Naive thymus-derived CD4-positive, alpha-beta T cell (primary cell): Measurements from ENCODE around the gene PEBP1. TPM values are rescaled to one million over a fixed set of nuclear protein-coding genes. Genes with fewer than 3 reads are reported as not detected.

Source experiments
- ATAC-seq: fragments of 150-1000 bp; cut with Tn5 transposase; 2 replicates; pipeline ENCODE4 v1.10.0; 2021; ENCODE audit warnings: mild to moderate bottlenecking, moderate library complexity
- CTCF ChIA-PET: fragments of 350-600 bp; sonication (Branson Sonifier 250); formaldehyde crosslinking; loops from one replicate; lab custom pipeline; 2021; ENCODE audit warnings: antibody characterized with exemption; lab: Charles Lee
- POLR2A ChIA-PET: fragments of 350-600 bp; sonication (Branson Sonifier 250); formaldehyde crosslinking; loops from one replicate; lab custom pipeline; 2021; ENCODE audit warnings: antibody characterized with exemption, inconsistent platforms; lab: Charles Lee
- DNase-seq, 9 donors: peaks; one replicate each; pipeline versions ENCODE4 v3.0.0 to v3.0.0-alpha.2; 2020 to 2022; ENCODE audit warnings: mixed read lengths in 1 of 9
- H3K27ac ChIP-seq: one replicate; pipeline ENCODE4 v1.7.0; 2013; ENCODE audit warnings: mild to moderate bottlenecking, low read depth, low read length, moderate library complexity
- H3K27me3 ChIP-seq, 2 donors: one replicate each; pipeline ENCODE4 v1.7.0; 2013; ENCODE audit warnings: low read length in 2 of 2, mild to moderate bottlenecking in 2 of 2, moderate library complexity in 2 of 2; ENCODE audit not compliant: control insufficient read depth in 2 of 2, insufficient read depth in 2 of 2
- H3K36me3 ChIP-seq, 3 experiments: 1 replicate in 2 of 3; 2 replicates in 1 of 3; pipeline ENCODE4 v1.7.0; 2013; ENCODE audit warnings: low read length in 3 of 3, mild to moderate bottlenecking in 3 of 3, moderate library complexity in 1 of 3; ENCODE audit not compliant: insufficient read depth in 3 of 3, control insufficient read depth in 2 of 3
- H3K4me1 ChIP-seq, 2 donors: one replicate each; pipeline ENCODE4 v1.7.0; 2013; ENCODE audit warnings: low read length in 2 of 2, mild to moderate bottlenecking in 2 of 2, moderate library complexity in 1 of 2; ENCODE audit not compliant: control insufficient read depth in 2 of 2, insufficient read depth in 2 of 2
- H3K4me3 ChIP-seq: 2 replicates; pipeline ENCODE4 v1.7.0; 2013; ENCODE audit warnings: mild to moderate bottlenecking, low read length
- H3K9me3 ChIP-seq, 3 experiments: 1 replicate in 2 of 3; 2 replicates in 1 of 3; pipeline ENCODE4 v1.7.0; 2013; ENCODE audit warnings: low read length in 3 of 3; ENCODE audit not compliant: control insufficient read depth in 2 of 3
- H3K27ac Mint-ChIP-seq, 9 donors: one replicate each; pipeline ENCODE4 v1.8.0; 2020 to 2022; ENCODE audit warnings: mixed read lengths in 9 of 9, mild to moderate bottlenecking in 8 of 9, moderate library complexity in 5 of 9, inconsistent platforms in 2 of 9
- H3K27me3 Mint-ChIP-seq, 5 donors: one replicate each; pipeline ENCODE4 v1.8.0; 2021 to 2022; ENCODE audit warnings: mixed read lengths in 5 of 5, mild to moderate bottlenecking in 1 of 5
- H3K36me3 Mint-ChIP-seq, 5 donors: one replicate each; pipeline ENCODE4 v1.8.0; 2020 to 2022; ENCODE audit warnings: mixed read lengths in 5 of 5, mild to moderate bottlenecking in 3 of 5, inconsistent platforms in 1 of 5
- H3K4me1 Mint-ChIP-seq, 7 donors: one replicate each; pipeline ENCODE4 v1.8.0; 2020 to 2022; ENCODE audit warnings: mixed read lengths in 7 of 7, mild to moderate bottlenecking in 3 of 7, inconsistent platforms in 1 of 7
- H3K4me3 Mint-ChIP-seq, 10 donors: one replicate each; pipeline ENCODE4 v1.8.0; 2020 to 2022; ENCODE audit warnings: mild to moderate bottlenecking in 10 of 10, mixed read lengths in 10 of 10, moderate library complexity in 6 of 10, inconsistent platforms in 2 of 10
- H3K9me3 Mint-ChIP-seq, 11 donors: one replicate each; pipeline ENCODE4 v1.8.0; 2020 to 2022; ENCODE audit warnings: mixed read lengths in 11 of 11, mild to moderate bottlenecking in 4 of 11, inconsistent platforms in 1 of 11, moderate library complexity in 1 of 11
- intact Hi-C, 2 donors: fragments of 100-400 bp; cut with micrococcal nuclease; formaldehyde crosslinking; loops; one replicate each; pipeline ENCODE4 v1.15.1; 2023
- polyA plus RNA-seq, 2 donors: library from polyadenylated mRNA; unstranded; fragments of 300-500 nt; fragmentation: Illumina TruSeq; gene quantifications; one replicate each; pipeline ENCODE4 v1.2.3, GENCODE V29; 2021
- total RNA-seq, 6 experiments: library from RNA in 5 of 6; stranded (reverse) in 5 of 6; gene quantifications; 1 replicate in 5 of 6; 2 replicates in 1 of 6; pipeline ENCODE4 v1.2.3 and lab custom pipeline; 2021 to 2026

The PEBP1 gene
- total and polyA plus RNA-seq, 7 experiments from 2014 or later: 73.8 to 343 (median 92.4) TPM

DNA sequence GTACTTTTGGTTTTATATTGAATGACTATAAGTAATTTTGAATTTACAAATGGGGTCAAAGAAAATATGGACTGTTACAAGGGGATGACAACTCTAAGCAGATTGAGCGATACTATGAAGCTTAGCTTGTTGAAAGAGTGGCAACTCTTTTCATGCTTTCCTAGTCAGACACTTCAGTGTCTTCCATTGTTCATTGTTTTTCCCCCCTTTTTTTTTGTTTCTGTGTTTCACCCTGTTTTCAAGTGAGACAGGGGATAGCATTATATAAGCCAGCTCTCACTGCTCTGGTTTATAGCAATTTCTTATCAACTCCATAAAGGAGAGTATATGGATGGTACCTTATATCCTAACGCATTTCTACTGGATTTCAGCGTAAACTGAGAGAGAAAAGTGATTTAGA lies 24.6 kb downstream of the PEBP1 start:
- Mint-ChIP-seq H3K27ac (peak overlapping the region in 3 of 9 donors; percentile 10 to 80 (median 26)), H3K36me3 (peaks cover 3 to 29% (median 19%) of the 10 kb centered on the region in 5 donors), H3K4me1 (peaks cover 4 to 22% (median 16%) of the 10 kb centered on the region in 7 donors), H3K9me3 (no peaks in the 10 kb centered on the region), H3K4me3 (no peak overlapping the region), H3K27me3 (no peaks in the 10 kb centered on the region)
- intact Hi-C loops: no loop called here
- ATAC-seq (no peak), DNase-seq (no peak)
- ChIA-PET CTCF (interaction anchor here (0.6 kb wide), 1 partner anchor 375 kb away, joined by 6 read pairs; no protein-coding TSS in a partner anchor), POLR2A (no interaction called here)
- H3K27me3 ChIP-seq: no peaks in the 10 kb centered on the region
- peaks cover 5 to 57% (median 25%) of the 10 kb centered on the region in 3 experiments for H3K36me3 ChIP-seq
- no peak overlapping the region for H3K4me3 ChIP-seq
- H3K4me1 ChIP-seq: no peaks in the 10 kb centered on the region
- no peak overlapping the region for H3K27ac ChIP-seq
- H3K9me3 ChIP-seq: no peaks in the 10 kb centered on the region

DNA sequence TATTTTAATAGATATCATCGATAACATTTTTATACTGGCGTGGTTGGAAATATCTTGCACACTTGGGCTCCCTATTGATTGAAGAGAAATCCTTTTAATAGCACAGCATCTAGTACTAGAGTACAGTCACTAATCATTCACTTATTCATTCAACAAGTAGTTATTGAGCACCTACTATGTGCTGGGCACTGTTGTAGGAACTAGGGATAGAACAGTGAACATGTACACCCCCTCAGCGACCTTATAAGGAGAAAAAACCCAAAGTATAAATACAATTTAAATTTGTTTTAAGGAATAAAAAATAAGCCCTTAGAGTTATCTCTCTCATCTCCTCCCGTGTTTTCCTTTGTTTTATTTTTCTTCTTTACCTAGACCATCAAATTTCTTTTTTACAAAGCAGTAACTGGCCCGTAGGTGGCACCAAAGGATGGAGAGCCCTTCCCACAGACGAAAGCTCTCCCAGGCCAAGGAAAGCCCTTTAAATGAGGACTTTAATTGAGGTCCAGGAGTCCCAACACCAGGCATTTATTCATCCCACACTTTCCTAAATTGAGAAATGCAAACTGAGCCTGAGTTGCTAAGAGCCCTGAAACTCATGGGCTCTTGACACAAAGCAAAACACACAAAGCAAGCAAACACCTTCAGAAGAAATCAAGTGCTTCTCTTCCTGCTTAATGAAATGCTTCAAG lies 29.0 kb downstream of the PEBP1 start:
- no peak for DNase-seq
- POLR2A ChIA-PET: no interaction called here
- Histone ChIP-seq H3K27me3 (no peaks in the 10 kb centered on the region), H3K4me1 (no peaks in the 10 kb centered on the region), H3K9me3 (no peaks in the 10 kb centered on the region), H3K36me3 (peaks cover 5 to 46% (median 18%) of the 10 kb centered on the region in 3 experiments), H3K4me3 (no peak overlapping the region), H3K27ac (no peak overlapping the region)
- no peak for ATAC-seq
- intact Hi-C loops: no loop called here
- no peaks in the 10 kb centered on the region for H3K27me3 Mint-ChIP-seq
- peaks cover 10 to 23% (median 18%) of the 10 kb centered on the region in 7 donors for H3K4me1 Mint-ChIP-seq
- H3K9me3 Mint-ChIP-seq: no peaks in the 10 kb centered on the region
- no peak overlapping the region for H3K4me3 Mint-ChIP-seq
- peaks cover 3 to 45% (median 30%) of the 10 kb centered on the region in 5 donors for H3K36me3 Mint-ChIP-seq
- CTCF ChIA-PET: interaction anchor here (0.7 kb wide), 2 partner anchors 43 to 211 kb away, joined by 3 to 4 read pairs; no protein-coding TSS in a partner anchor
- peak overlapping the region in 7 of 9 donors; percentile 13 to 41 (median 29) for H3K27ac Mint-ChIP-seq

DNA sequence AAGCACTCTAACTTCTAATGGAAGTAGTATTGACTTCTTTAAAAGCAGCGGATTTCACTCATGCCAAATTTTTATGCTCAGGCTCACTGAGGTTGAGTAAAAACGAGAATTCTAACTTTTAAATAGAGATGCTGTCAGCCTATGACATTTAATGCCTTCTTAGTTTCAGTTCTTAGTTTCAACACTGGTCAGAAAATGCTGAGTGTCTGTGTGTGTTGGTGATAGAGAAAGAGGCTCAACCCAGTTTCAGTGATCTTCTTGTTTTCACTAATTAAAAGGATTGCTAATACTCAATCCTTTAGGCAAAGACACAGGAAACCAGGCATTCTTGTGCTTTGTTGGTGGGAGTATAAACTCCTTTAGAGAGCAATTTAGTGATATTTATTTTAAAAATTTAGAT lies 31.0 kb downstream of the PEBP1 start:
- H3K4me1 Mint-ChIP-seq: peaks cover 10 to 26% (median 20%) of the 10 kb centered on the region in 7 donors
- Histone ChIP-seq H3K27me3 (no peaks in the 10 kb centered on the region), H3K27ac (no peak overlapping the region), H3K4me1 (no peaks in the 10 kb centered on the region), H3K4me3 (no peak overlapping the region), H3K36me3 (peaks cover 13 to 46% (median 15%) of the 10 kb centered on the region in 3 experiments), H3K9me3 (no peaks in the 10 kb centered on the region)
- H3K9me3 Mint-ChIP-seq: no peaks in the 10 kb centered on the region
- CTCF ChIA-PET: interaction anchor here (0.6 to 1.1 kb wide), 3 partner anchors 23 to 267 kb away, joined by 3 to 6 read pairs (median 5); no protein-coding TSS in a partner anchor
- DNase-seq (no peak), ATAC-seq (no peak)
- intact Hi-C loops: no loop called here
- no peak overlapping the region for H3K4me3 Mint-ChIP-seq
- H3K36me3 Mint-ChIP-seq: peaks cover 3 to 47% (median 29%) of the 10 kb centered on the region in 5 donors
- H3K27me3 Mint-ChIP-seq: no peaks in the 10 kb centered on the region
- H3K27ac Mint-ChIP-seq: peak overlapping the region in 2 of 9 donors; percentile 25 to 67
- POLR2A ChIA-PET: interaction anchor here (1.4 kb wide), 1 partner anchor 211 kb away, joined by 6 read pairs; no protein-coding TSS in a partner anchor

DNA sequence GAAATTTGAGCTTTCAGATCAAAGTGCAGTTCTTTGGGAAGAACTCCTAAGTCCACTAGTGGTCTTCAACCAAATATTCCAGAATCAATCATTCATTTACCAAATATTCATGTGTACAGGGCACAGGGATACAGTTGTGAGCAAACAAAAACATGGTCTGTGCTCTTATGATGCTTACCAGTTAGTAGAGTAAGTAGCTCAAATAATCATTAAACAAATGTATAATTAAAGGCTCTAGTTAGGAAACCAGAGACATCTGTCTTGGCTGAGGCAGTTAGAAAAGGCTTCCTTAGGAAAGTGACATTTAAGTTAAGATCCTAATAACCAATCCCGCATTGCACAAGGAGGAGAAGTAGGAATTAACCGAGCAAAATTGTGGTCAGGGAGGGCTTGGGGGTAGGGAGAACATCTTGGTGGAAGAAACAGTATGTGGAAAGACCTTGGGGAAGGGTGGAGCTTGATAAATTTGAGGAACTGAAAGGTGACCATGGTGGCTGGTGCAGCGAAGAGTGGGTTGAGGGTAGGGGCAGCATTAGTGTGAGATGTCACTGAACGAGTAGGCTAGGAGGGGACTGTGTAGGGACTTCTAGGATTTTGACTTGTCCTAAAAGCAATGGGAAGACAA lies 40.0 kb downstream of the PEBP1 start:
- no peaks in the 10 kb centered on the region for H3K27me3 Mint-ChIP-seq
- H3K9me3 Mint-ChIP-seq: peaks cover 0 to 2% (median 0%) of the 10 kb centered on the region in 11 donors
- ChIA-PET CTCF (interaction anchor here (0.7 to 1.4 kb wide), 3 partner anchors 10 to 200 kb away, joined by 3 to 4 read pairs (median 4); partner anchors contain the start of gene SUDS3), POLR2A (interaction anchor here (0.7 kb wide), 1 partner anchor 182 kb away, joined by 5 read pairs; no protein-coding TSS in a partner anchor)
- peaks cover 0 to 5% (median 0%) of the 10 kb centered on the region in 7 donors for H3K4me1 Mint-ChIP-seq
- peaks cover 20 to 46% (median 35%) of the 10 kb centered on the region in 5 donors for H3K36me3 Mint-ChIP-seq
- Histone ChIP-seq H3K27ac (no peak overlapping the region), H3K9me3 (no peaks in the 10 kb centered on the region), H3K4me1 (no peaks in the 10 kb centered on the region), H3K36me3 (peaks cover 27 to 78% (median 31%) of the 10 kb centered on the region in 3 experiments), H3K4me3 (no peak overlapping the region), H3K27me3 (no peaks in the 10 kb centered on the region)
- intact Hi-C loops: no loop called here
- H3K4me3 Mint-ChIP-seq: no peak overlapping the region
- ATAC-seq (peak; percentile 62), DNase-seq (no peak)
- H3K27ac Mint-ChIP-seq: peak overlapping the region in 1 of 9 donors; percentile 14

DNA sequence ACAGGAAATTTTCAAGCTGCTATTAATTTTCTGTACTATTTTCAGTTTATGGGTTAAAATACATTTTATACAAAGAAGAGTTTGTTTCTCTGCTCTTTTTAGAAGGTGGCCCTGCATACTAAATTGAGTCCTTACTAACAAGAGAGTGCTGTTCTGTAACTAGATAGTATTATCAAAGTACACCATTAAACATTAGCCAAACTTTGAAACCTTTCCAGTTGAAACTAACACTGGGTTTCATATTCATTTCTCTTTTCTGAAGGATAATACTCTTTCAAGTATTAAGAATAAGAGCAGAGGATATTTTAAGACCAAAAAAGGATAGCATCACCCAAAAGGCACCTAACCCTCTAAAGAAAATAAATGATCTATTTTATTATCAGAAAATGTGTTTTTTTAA lies 47.2 kb downstream of the PEBP1 start:
- H3K27me3 Mint-ChIP-seq: no peaks in the 10 kb centered on the region
- H3K4me1 ChIP-seq: no peaks in the 10 kb centered on the region
- H3K4me1 Mint-ChIP-seq: peaks cover 7 to 33% (median 16%) of the 10 kb centered on the region in 7 donors
- no peak overlapping the region for H3K4me3 ChIP-seq
- H3K27ac Mint-ChIP-seq: peak overlapping the region in 5 of 9 donors; percentile 1 to 83 (median 28)
- peaks cover 5 to 19% (median 10%) of the 10 kb centered on the region in 5 donors for H3K36me3 Mint-ChIP-seq
- DNase-seq (no peak), ATAC-seq (no peak)
- intact Hi-C loops: loop anchor here (2.0 to 10.0 kb wide), 4 partner anchors 62 to 1362 kb away; partner anchors contain the start of gene WSB2 (in 1 of the 2)
- H3K9me3 ChIP-seq: no peaks in the 10 kb centered on the region
- ChIA-PET POLR2A (interaction anchor here (1.4 to 2.3 kb wide), 3 partner anchors 62 to 193 kb away, joined by 4 to 9 read pairs (median 5); partner anchors contain the start of gene SUDS3), CTCF (interaction anchor here (1.1 to 3.0 kb wide), 3 partner anchors 9 to 193 kb away, joined by 3 to 21 read pairs (median 4); partner anchors contain the start of gene SUDS3)
- peaks cover 4 to 26% (median 5%) of the 10 kb centered on the region in 3 experiments for H3K36me3 ChIP-seq
- H3K27ac ChIP-seq: peak overlapping the region; percentile 31
- no peak overlapping the region for H3K4me3 Mint-ChIP-seq
- no peaks in the 10 kb centered on the region for H3K27me3 ChIP-seq
- no peaks in the 10 kb centered on the region for H3K9me3 Mint-ChIP-seq

DNA sequence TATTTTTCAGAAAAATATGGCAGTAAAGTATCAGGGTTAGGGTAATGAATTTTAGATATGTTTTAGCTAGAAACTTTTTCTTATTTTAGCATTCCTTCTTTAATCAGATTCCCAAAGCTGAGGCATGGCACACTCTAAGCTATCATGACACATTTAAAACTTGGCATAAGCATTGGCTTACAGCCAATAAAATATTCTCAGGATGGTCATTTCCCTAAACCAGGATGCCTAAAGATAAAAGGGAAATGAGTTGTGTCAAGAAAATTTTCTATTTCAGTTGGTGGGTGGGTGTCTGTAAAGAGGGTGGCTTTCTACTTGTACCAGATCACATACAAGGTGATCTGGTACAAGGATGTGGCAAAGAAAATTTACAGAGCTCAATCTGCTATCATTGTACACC lies 47.8 kb downstream of the PEBP1 start:
- H3K4me3 Mint-ChIP-seq: no peak overlapping the region
- DNase-seq (no peak), ATAC-seq (no peak)
- no peaks in the 10 kb centered on the region for H3K4me1 ChIP-seq
- peaks cover 4 to 20% (median 4%) of the 10 kb centered on the region in 3 experiments for H3K36me3 ChIP-seq
- H3K27me3 ChIP-seq: no peaks in the 10 kb centered on the region
- H3K27me3 Mint-ChIP-seq: no peaks in the 10 kb centered on the region
- no peak overlapping the region for H3K27ac ChIP-seq
- H3K27ac Mint-ChIP-seq: peak overlapping the region in 1 of 9 donors; percentile 58
- ChIA-PET POLR2A (interaction anchor here (1.0 to 2.3 kb wide), 4 partner anchors 62 to 192 kb away, joined by 3 to 9 read pairs (median 4); partner anchors contain the start of gene SUDS3), CTCF (interaction anchor here (1.1 to 3.0 kb wide), 2 partner anchors 10 to 192 kb away, joined by 3 to 21 read pairs; partner anchors contain the start of gene SUDS3)
- H3K9me3 ChIP-seq: no peaks in the 10 kb centered on the region
- intact Hi-C loops: loop anchor here (2.0 to 10.0 kb wide), 4 partner anchors 63 to 1361 kb away; partner anchors contain the start of gene WSB2 (in 1 of the 2)
- H3K4me1 Mint-ChIP-seq: peaks cover 7 to 33% (median 16%) of the 10 kb centered on the region in 7 donors
- H3K36me3 Mint-ChIP-seq: peaks cover 4 to 17% (median 10%) of the 10 kb centered on the region in 5 donors
- no peaks in the 10 kb centered on the region for H3K9me3 Mint-ChIP-seq
- H3K4me3 ChIP-seq: no peak overlapping the region
